K562 (cell line): Measurements from ENCODE around the gene EPN2. TPM values are rescaled to one million over a fixed set of nuclear protein-coding genes. Genes with fewer than 3 reads are reported as not detected.

ENCODE experiments used
- ATF2 ChIP-seq: sonication (generic); formaldehyde crosslinking; IDR thresholded peaks from 2 replicates; pipeline ENCODE4 v1.8.1; 2022; ENCODE audit warnings: missing genetic modification reagents
- FOS ChIP-seq: IDR thresholded peaks from 3 replicates; pipeline ENCODE4 v1.6.1; 2011; ENCODE audit not compliant: insufficient read length; ENCODE audit errors: extremely low read depth
- HMG20B ChIP-seq: fragments of 250-450 bp; sonication (Bioruptor Pico); IDR thresholded peaks from 2 replicates; pipeline ENCODE4 v1.5.0; 2021; ENCODE audit warnings: mild to moderate bottlenecking
- MAFG ChIP-seq: fragments of 450-650 bp; conservative IDR thresholded peaks from 2 replicates; pipeline ENCODE4 v1.6.1; 2016; ENCODE audit warnings: missing genetic modification characterization, missing compliant biosample characterization
- SP1 ChIP-seq: sonication (generic); formaldehyde crosslinking; IDR thresholded peaks from 2 replicates; pipeline ENCODE4 v1.8.1; 2022; ENCODE audit warnings: mild to moderate bottlenecking, missing genetic modification reagents
- TOE1 ChIP-seq, 2 experiments: fragments of 450-650 bp in 1 of 2; sonication (generic) in 1 of 2; formaldehyde crosslinking in 1 of 2; IDR thresholded peaks; 2 replicates each; pipeline versions ENCODE4 v1.7.1 to v1.8.0; 2016 to 2022; ENCODE audit warnings: borderline replicate concordance in 2 of 2, mild to moderate bottlenecking in 2 of 2, antibody characterized with exemption in 1 of 2, inconsistent platforms in 1 of 2, low read depth in 1 of 2, missing genetic modification reagents in 1 of 2, moderate library complexity in 1 of 2
- WHSC1 ChIP-seq: IDR thresholded peaks from one replicate; pipeline ENCODE4 v1.6.1; 2012; ENCODE audit warnings: low read length, control low read depth, inconsistent platforms
- ZBTB2 ChIP-seq: fragments of 450-650 bp; IDR thresholded peaks from 2 replicates; pipeline ENCODE4 v1.6.1; 2016; ENCODE audit warnings: antibody characterized with exemption
- ZNF696 ChIP-seq: fragments of 250-450 bp; sonication (Bioruptor Pico); conservative IDR thresholded peaks from 2 replicates; pipeline ENCODE4 v1.4.0; 2020; ENCODE audit warnings: mild to moderate bottlenecking, moderate library complexity
- polyA plus RNA-seq, 8 experiments: library from polyadenylated mRNA; depleted of rRNA in 4 of 8; stranded (reverse) in 5 of 8; unstranded in 3 of 8; fragments of >200 nt; fragmentation: Nextera tagmentation in 2 of 8; fragmentation: Illumina TruSeq in 1 of 8; extraction: Ambion mirVana in 2 of 8; extraction: Trizol in 1 of 8; gene quantifications; 2 replicates each; pipeline versions ENCODE4 v1.2.1 to v1.2.3, GENCODE V29; 2011 to 2014; ENCODE audit warnings: inconsistent platforms in 1 of 8, missing spikeins in 1 of 8
- total RNA-seq, 7 experiments: library from RNA; depleted of rRNA in 6 of 7; stranded (reverse); fragments of >200 nt in 6 of 7; fragmentation: Illumina TruSeq in 2 of 7; extraction: Trizol in 2 of 7; gene quantifications; 2 replicates each; pipeline versions ENCODE4 v1.2.1 to v1.2.3, GENCODE V29; 2011 to 2021; ENCODE audit warnings: low replicate concordance in 1 of 7

The EPN2 gene
- total and polyA plus RNA-seq, 9 of the 15 experiments (the other 6 are each of a cell fraction or from before 2014, with no cell fraction given), result 1.0 to 12.9 (median 8.9) TPM

GRCh38 chr17:19269106-19269505 lies 31.9 kb downstream of the EPN2 start (continued):
- TF ChIP-seq ZBTB2 (no peak), SP1 (CRISPR knock-in tag) (no peak), MAFG (tag) (no peak), TOE1 (IDR thresholded peaks at IDR 0.05; ENCODE audit: borderline replicate concordance) (no peak), TOE1 (CRISPR knock-in tag; IDR thresholded peaks at IDR 0.05; ENCODE audit: borderline replicate concordance, low read depth) (no peak), WHSC1 (no peak), FOS (no peak), ATF2 (CRISPR knock-in tag) (no peak), ZNF696 (no peak), HMG20B (CRISPR knock-in tag) (no peak)
